ENCODE data around the gene TET1. TPM values are rescaled to one million over a fixed set of nuclear protein-coding genes. Genes with fewer than 3 reads are reported as not detected.

TET1 gene
- total and polyA plus RNA-seq, 9 of the 15 experiments (the other 6 are each of a cell fraction or from before 2014, with no cell fraction given), result 2.6 to 21.3 (median 11.6) TPM

GRCh38 chr10:68720793-68721672 is 160.9 kb downstream of the TET1 start, which contains the start of gene CCAR1 (continued):
- TF ChIP-seq, protein P1, sequence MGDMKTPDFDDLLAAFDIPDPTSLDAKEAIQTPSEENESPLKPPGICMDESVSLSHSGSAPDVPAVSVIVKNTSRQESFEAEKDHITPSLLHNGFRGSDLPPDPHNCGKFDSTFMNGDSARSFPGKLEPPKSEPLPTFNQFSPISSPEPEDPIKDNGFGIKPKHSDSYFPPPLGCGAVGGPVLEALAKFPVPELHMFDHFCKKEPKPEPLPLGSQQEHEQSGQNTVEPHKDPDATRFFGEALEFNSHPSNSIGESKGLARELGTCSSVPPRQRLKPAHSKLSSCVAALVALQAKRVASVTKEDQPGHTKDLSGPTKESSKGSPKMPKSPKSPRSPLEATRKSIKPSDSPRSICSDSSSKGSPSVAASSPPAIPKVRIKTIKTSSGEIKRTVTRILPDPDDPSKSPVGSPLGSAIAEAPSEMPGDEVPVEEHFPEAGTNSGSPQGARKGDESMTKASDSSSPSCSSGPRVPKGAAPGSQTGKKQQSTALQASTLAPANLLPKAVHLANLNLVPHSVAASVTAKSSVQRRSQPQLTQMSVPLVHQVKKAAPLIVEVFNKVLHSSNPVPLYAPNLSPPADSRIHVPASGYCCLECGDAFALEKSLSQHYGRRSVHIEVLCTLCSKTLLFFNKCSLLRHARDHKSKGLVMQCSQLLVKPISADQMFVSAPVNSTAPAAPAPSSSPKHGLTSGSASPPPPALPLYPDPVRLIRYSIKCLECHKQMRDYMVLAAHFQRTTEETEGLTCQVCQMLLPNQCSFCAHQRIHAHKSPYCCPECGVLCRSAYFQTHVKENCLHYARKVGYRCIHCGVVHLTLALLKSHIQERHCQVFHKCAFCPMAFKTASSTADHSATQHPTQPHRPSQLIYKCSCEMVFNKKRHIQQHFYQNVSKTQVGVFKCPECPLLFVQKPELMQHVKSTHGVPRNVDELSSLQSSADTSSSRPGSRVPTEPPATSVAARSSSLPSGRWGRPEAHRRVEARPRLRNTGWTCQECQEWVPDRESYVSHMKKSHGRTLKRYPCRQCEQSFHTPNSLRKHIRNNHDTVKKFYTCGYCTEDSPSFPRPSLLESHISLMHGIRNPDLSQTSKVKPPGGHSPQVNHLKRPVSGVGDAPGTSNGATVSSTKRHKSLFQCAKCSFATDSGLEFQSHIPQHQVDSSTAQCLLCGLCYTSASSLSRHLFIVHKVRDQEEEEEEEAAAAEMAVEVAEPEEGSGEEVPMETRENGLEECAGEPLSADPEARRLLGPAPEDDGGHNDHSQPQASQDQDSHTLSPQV (IDR thresholded peaks at IDR 0.05), result peak; percentile 95
- TF ChIP-seq SAFB (IDR thresholded peaks at IDR 0.05; ENCODE audit: borderline replicate concordance, low read depth, low read length) (peak; percentile 59; the same call in 1 of the 2 replicates), MED1 (CRISPR knock-in tag; IDR thresholded peaks at IDR 0.05; ENCODE audit: borderline replicate concordance) (no peak), CREM (IDR thresholded peaks at IDR 0.05; ENCODE audit: low read depth) (peak; percentile 98), SMAD1 (IDR thresholded peaks at IDR 0.05; ENCODE audit: low read depth, low read length, partially characterized antibody) (peak; percentile 76), RFX1 (IDR thresholded peaks at IDR 0.05) (peak; percentile 78), NFE2 (IDR thresholded peaks at IDR 0.05; ENCODE audit: low read depth) (no peak), GTF2F1 (IDR thresholded peaks at IDR 0.05; ENCODE audit: low read depth, low read length) (peak; percentile 81), VEZF1 (CRISPR knock-in tag; IDR thresholded peaks at IDR 0.05) (peak; percentile 99), PURB (CRISPR knock-in tag; IDR thresholded peaks at IDR 0.05; ENCODE audit: low read depth) (no peak), ZBTB1 (CRISPR knock-in tag; IDR thresholded peaks at IDR 0.05; ENCODE audit: borderline replicate concordance, low read depth) (peak; percentile 67; the same call in 1 of the 2 replicates), FIP1L1 (IDR thresholded peaks at IDR 0.05; ENCODE audit: low read depth, low read length, poor library complexity, severe bottlenecking) (peak; percentile 86), BACH1 (tag; IDR thresholded peaks at IDR 0.05) (peak; percentile 76; the same call in 1 of the 2 replicates)
- TF ChIP-seq, protein P2, sequence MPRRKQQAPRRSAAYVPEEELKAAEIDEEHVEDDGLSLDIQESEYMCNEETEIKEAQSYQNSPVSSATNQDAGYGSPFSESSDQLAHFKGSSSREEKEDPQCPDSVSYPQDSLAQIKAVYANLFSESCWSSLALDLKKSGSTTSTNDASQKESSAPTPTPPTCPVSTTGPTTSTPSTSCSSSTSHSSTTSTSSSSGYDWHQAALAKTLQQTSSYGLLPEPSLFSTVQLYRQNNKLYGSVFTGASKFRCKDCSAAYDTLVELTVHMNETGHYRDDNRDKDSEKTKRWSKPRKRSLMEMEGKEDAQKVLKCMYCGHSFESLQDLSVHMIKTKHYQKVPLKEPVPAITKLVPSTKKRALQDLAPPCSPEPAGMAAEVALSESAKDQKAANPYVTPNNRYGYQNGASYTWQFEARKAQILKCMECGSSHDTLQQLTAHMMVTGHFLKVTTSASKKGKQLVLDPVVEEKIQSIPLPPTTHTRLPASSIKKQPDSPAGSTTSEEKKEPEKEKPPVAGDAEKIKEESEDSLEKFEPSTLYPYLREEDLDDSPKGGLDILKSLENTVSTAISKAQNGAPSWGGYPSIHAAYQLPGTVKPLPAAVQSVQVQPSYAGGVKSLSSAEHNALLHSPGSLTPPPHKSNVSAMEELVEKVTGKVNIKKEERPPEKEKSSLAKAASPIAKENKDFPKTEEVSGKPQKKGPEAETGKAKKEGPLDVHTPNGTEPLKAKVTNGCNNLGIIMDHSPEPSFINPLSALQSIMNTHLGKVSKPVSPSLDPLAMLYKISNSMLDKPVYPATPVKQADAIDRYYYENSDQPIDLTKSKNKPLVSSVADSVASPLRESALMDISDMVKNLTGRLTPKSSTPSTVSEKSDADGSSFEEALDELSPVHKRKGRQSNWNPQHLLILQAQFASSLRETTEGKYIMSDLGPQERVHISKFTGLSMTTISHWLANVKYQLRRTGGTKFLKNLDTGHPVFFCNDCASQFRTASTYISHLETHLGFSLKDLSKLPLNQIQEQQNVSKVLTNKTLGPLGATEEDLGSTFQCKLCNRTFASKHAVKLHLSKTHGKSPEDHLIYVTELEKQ (CRISPR knock-in tag; IDR thresholded peaks at IDR 0.05), result 0 out of 2 replicates have a peak, but pooled peaks have one; percentile 36

Data from K562 (cell line).